GM11168 (cell line): Measurements from ENCODE around the gene HORMAD2.

Experiments
- in situ Hi-C: fragments of 300-500 bp; cut with MboI; formaldehyde crosslinking; loops from one replicate; pipeline ENCODE4 v1.12.0; 2022; ENCODE audit warnings: low sequenced_read_pairs; ENCODE audit not compliant: unreplicated experiment

The HORMAD2 gene

GRCh38 chr22:30220338-30221012, 140.2 kb downstream of the HORMAD2 start:
- in situ Hi-C loops = no loop called here

- in situ Hi-C loops = no loop called here
These were observed 141.1 kb downstream of the HORMAD2 start for GRCh38 chr22:30221121-30221992.

- in situ Hi-C loops = no loop called here
These were observed 142.1 kb downstream of the HORMAD2 start for GRCh38 chr22:30222321-30222720.

- in situ Hi-C loops = no loop called here
These were observed 143.0 kb downstream of the HORMAD2 start for GRCh38 chr22:30223303-30223702.

- in situ Hi-C loops = no loop called here
These were observed 144.0 kb downstream of the HORMAD2 start for GRCh38 chr22:30224161-30224857.

GRCh38 chr22:30225220-30225927, 145.1 kb downstream of the HORMAD2 start:
- in situ Hi-C loops = no loop called here

GRCh38 chr22:30226192-30226832, 146.0 kb downstream of the HORMAD2 start:
- in situ Hi-C loops = no loop called here
